Endothelial cell of umbilical vein (primary cell): ENCODE measurements around the gene OTP. TPM values are rescaled to one million over a fixed set of nuclear protein-coding genes. Genes with fewer than 3 reads are reported as not detected.

Experiments used
- polyA plus RNA-seq, 4 experiments: library from polyadenylated mRNA; depleted of rRNA in 3 of 4; stranded (reverse) in 3 of 4; unstranded in 1 of 4; fragments of >200 nt; gene quantifications; 2 replicates each; pipeline versions ENCODE4 v1.2.1 to v1.2.3, GENCODE V29; 2011 to 2012; ENCODE audit warnings: missing spikeins in 1 of 4
- total RNA-seq: library from RNA; stranded (reverse); gene quantifications from 2 replicates; pipeline ENCODE4 v1.2.3, GENCODE V29; 2021

OTP gene
- total and polyA plus RNA-seq, 2 donors (not counting 3 experiments of a cell fraction or from before 2014, with no cell fraction given) = not detected

Other genes with a start within 250 kb of the OTP start
- 23.9 and 33.6 TPM in 2 replicates for gene WDR41, start 146.4 kb downstream of the OTP start, total RNA-seq
- 9.8 and 10.2 TPM in 2 replicates for gene WDR41, start 146.4 kb downstream of the OTP start, polyA plus RNA-seq
- gene TBCA, start 137.6 kb upstream of the OTP start, total RNA-seq = 193 and 206 TPM in 2 replicates
- 26.3 and 48.2 TPM in 2 replicates for gene TBCA, start 137.6 kb upstream of the OTP start, polyA plus RNA-seq